HepG2 (cell line): ENCODE data around the gene PXMP4. TPM values are rescaled to one million over a fixed set of nuclear protein-coding genes. Genes with fewer than 3 reads are reported as not detected.

ENCODE experiments used
- ASH2L ChIP-seq: fragments of 300-600, 200-600 bp; sonication (generic); IDR thresholded peaks from 2 replicates; pipeline ENCODE4 v1.7.0; 2017; ENCODE audit warnings: low read depth, mild to moderate bottlenecking, moderate library complexity, mixed read lengths, low read length; ENCODE audit not compliant: insufficient read length
- EHMT2 ChIP-seq: fragments of 200-600 bp; sonication (generic); IDR thresholded peaks from 2 replicates; pipeline ENCODE4 v1.7.0; 2017; ENCODE audit warnings: antibody characterized with exemption, low read depth, low read length, borderline replicate concordance
- KDM6A ChIP-seq: IDR thresholded peaks from 2 replicates; pipeline ENCODE4 v1.6.1; 2016; ENCODE audit warnings: low read depth
- MIXL1 ChIP-seq: IDR thresholded peaks from 2 replicates; pipeline ENCODE4 v1.6.1; 2016
- MYNN ChIP-seq: sonication (generic); formaldehyde crosslinking; IDR thresholded peaks from 2 replicates; pipeline ENCODE4 v1.4.0; 2020; ENCODE audit warnings: mild to moderate bottlenecking, low read depth, missing genetic modification reagents
- NFIB ChIP-seq: sonication (generic); formaldehyde crosslinking; IDR thresholded peaks from 2 replicates; pipeline ENCODE4 v1.9.0; 2021; ENCODE audit warnings: missing genetic modification reagents, mild to moderate bottlenecking, borderline replicate concordance
- NFRKB ChIP-seq: fragments of 450-650 bp; IDR thresholded peaks from 2 replicates; pipeline ENCODE4 v1.6.1; 2017
- RFX5 ChIP-seq: IDR thresholded peaks from 2 replicates; pipeline ENCODE4 v1.6.1; 2011; ENCODE audit warnings: low read depth, low read length, improper control_type of control experiment
- THAP11 ChIP-seq: IDR thresholded peaks from 2 replicates; pipeline ENCODE4 v1.6.1; 2016; ENCODE audit warnings: missing biosample characterization, missing genetic modification reagents
- ZBTB21 ChIP-seq: sonication (generic); formaldehyde crosslinking; IDR thresholded peaks from 2 replicates; pipeline ENCODE4 v1.4.0; 2020; ENCODE audit warnings: missing genetic modification reagents
- ZFP1 ChIP-seq: IDR thresholded peaks from 2 replicates; pipeline ENCODE4 v1.6.1; 2016
- ZIK1 ChIP-seq: sonication (generic); formaldehyde crosslinking; IDR thresholded peaks from 2 replicates; pipeline ENCODE4 v1.5.0; 2020; ENCODE audit warnings: mild to moderate bottlenecking, low read depth, missing genetic modification reagents, borderline replicate concordance
- ZKSCAN1 ChIP-seq: fragments of 150-350 bp; IDR thresholded peaks from 2 replicates; pipeline ENCODE4 v1.6.1; 2014; ENCODE audit warnings: low read length
- ZNF232 ChIP-seq: sonication (generic); formaldehyde crosslinking; IDR thresholded peaks from 2 replicates; pipeline ENCODE4 v1.4.0; 2020; ENCODE audit warnings: missing genetic modification reagents, borderline replicate concordance
- ZNF446 ChIP-seq: sonication (generic); formaldehyde crosslinking; IDR thresholded peaks from 2 replicates; pipeline ENCODE4 v1.5.0; 2020; ENCODE audit warnings: mild to moderate bottlenecking, missing genetic modification reagents
- ZNF547 ChIP-seq: sonication (generic); formaldehyde crosslinking; IDR thresholded peaks from 2 replicates; pipeline ENCODE4 v1.5.1; 2020; ENCODE audit warnings: mild to moderate bottlenecking, missing genetic modification reagents
- ZNF713 ChIP-seq: sonication (generic); formaldehyde crosslinking; IDR thresholded peaks from 2 replicates; pipeline ENCODE4 v1.4.0; 2020; ENCODE audit warnings: mild to moderate bottlenecking, missing genetic modification reagents
- ZNF775 ChIP-seq: sonication (generic); formaldehyde crosslinking; IDR thresholded peaks from 2 replicates; pipeline ENCODE4 v1.4.0; 2020; ENCODE audit warnings: missing genetic modification reagents, mild to moderate bottlenecking, moderate library complexity, borderline replicate concordance
- ZZZ3 ChIP-seq: sonication (generic); formaldehyde crosslinking; IDR thresholded peaks from 2 replicates; pipeline ENCODE4 v1.4.0; 2020; ENCODE audit warnings: missing genetic modification reagents, mild to moderate bottlenecking, borderline replicate concordance
- polyA plus RNA-seq, 8 experiments: library from polyadenylated mRNA; depleted of rRNA in 3 of 8; stranded (reverse) in 7 of 8; unstranded in 1 of 8; fragments of >200 nt; fragmentation: Illumina TruSeq in 4 of 8; extraction: Trizol in 4 of 8; gene quantifications; 2 replicates each; pipeline versions ENCODE4 v1.2.1 to v1.2.3, GENCODE V29; 2011 to 2016; ENCODE audit warnings: low read depth in 4 of 8, missing spikeins in 1 of 8, mixed read lengths in 1 of 8; ENCODE audit not compliant: insufficient read depth in 1 of 8
- total RNA-seq, 5 experiments: library from RNA; depleted of rRNA; stranded (reverse); fragments of >200 nt; fragmentation: Illumina TruSeq; extraction: Trizol; gene quantifications; 2 replicates each; pipeline ENCODE4 v1.2.3, GENCODE V29; 2016; ENCODE audit warnings: low read depth in 1 of 5
- TF ChIP-seq, protein P1 (sequence below), 2 experiments: sonication (generic) in 1 of 2; formaldehyde crosslinking in 1 of 2; IDR thresholded peaks; 2 replicates each; pipeline versions ENCODE4 v1.6.1 to v1.9.0; 2014 to 2022; ENCODE audit warnings: antibody characterized with exemption in 1 of 2, borderline replicate concordance in 1 of 2, inconsistent platforms in 1 of 2, low read depth in 1 of 2, missing genetic modification reagents in 1 of 2
- TF ChIP-seq, protein P2 (sequence below): sonication (generic); formaldehyde crosslinking; IDR thresholded peaks from 2 replicates; pipeline ENCODE4 v1.4.0; 2020; ENCODE audit warnings: missing genetic modification reagents

Gene PXMP4
- total and polyA plus RNA-seq, 2 of the 13 experiments (the other 11 are each of a cell fraction or from before 2014, with no cell fraction given) = not detected

- TF ChIP-seq, protein P1, sequence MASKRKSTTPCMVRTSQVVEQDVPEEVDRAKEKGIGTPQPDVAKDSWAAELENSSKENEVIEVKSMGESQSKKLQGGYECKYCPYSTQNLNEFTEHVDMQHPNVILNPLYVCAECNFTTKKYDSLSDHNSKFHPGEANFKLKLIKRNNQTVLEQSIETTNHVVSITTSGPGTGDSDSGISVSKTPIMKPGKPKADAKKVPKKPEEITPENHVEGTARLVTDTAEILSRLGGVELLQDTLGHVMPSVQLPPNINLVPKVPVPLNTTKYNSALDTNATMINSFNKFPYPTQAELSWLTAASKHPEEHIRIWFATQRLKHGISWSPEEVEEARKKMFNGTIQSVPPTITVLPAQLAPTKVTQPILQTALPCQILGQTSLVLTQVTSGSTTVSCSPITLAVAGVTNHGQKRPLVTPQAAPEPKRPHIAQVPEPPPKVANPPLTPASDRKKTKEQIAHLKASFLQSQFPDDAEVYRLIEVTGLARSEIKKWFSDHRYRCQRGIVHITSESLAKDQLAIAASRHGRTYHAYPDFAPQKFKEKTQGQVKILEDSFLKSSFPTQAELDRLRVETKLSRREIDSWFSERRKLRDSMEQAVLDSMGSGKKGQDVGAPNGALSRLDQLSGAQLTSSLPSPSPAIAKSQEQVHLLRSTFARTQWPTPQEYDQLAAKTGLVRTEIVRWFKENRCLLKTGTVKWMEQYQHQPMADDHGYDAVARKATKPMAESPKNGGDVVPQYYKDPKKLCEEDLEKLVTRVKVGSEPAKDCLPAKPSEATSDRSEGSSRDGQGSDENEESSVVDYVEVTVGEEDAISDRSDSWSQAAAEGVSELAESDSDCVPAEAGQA (IDR thresholded peaks at IDR 0.05; ENCODE audit: low read depth) = peak; percentile 62; the same call in 1 of the 2 replicates
- TF ChIP-seq, protein P1 (CRISPR knock-in tag; IDR thresholded peaks at IDR 0.05; ENCODE audit: borderline replicate concordance) = 0 out of 2 replicates have a peak, but pooled peaks have one; percentile 20
- peak; percentile 83 for TF ChIP-seq ZIK1
- peak; percentile 57; the same call in 1 of the 2 replicates for TF ChIP-seq MYNN (CRISPR knock-in tag)
- peak; percentile 97 for TF ChIP-seq ZNF713 (CRISPR knock-in tag)
- peak; percentile 91 for TF ChIP-seq ASH2L
- no peak; the same call in 1 of the 2 replicates for TF ChIP-seq ZFP1
- TF ChIP-seq, protein P2, sequence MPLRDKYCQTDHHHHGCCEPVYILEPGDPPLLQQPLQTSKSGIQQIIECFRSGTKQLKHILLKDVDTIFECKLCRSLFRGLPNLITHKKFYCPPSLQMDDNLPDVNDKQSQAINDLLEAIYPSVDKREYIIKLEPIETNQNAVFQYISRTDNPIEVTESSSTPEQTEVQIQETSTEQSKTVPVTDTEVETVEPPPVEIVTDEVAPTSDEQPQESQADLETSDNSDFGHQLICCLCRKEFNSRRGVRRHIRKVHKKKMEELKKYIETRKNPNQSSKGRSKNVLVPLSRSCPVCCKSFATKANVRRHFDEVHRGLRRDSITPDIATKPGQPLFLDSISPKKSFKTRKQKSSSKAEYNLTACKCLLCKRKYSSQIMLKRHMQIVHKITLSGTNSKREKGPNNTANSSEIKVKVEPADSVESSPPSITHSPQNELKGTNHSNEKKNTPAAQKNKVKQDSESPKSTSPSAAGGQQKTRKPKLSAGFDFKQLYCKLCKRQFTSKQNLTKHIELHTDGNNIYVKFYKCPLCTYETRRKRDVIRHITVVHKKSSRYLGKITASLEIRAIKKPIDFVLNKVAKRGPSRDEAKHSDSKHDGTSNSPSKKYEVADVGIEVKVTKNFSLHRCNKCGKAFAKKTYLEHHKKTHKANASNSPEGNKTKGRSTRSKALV (CRISPR knock-in tag) = 0 out of 2 replicates have a peak, but pooled peaks have one; percentile 72
- peak; percentile 76; the same call in 1 of the 2 replicates for TF ChIP-seq ZNF232 (CRISPR knock-in tag)
- no peak for TF ChIP-seq ZNF775 (CRISPR knock-in tag)
- TF ChIP-seq ZNF446 (CRISPR knock-in tag) = peak; percentile 95
- no peak for TF ChIP-seq NFRKB
- TF ChIP-seq RFX5 = no peak
- TF ChIP-seq ZBTB21 (CRISPR knock-in tag) = 0 out of 2 replicates have a peak, but pooled peaks have one; percentile 49
- peak; percentile 86 for TF ChIP-seq THAP11
- peak; percentile 99 for TF ChIP-seq ZNF547
- no peak for TF ChIP-seq NFIB
- no peak for TF ChIP-seq ZKSCAN1
- no peak for TF ChIP-seq EHMT2
- peak; percentile 36; the same call in 1 of the 2 replicates for TF ChIP-seq MIXL1 (CRISPR knock-in tag)
- TF ChIP-seq ZZZ3 (CRISPR knock-in tag) = peak; percentile 34; the same call in 1 of the 2 replicates
- no peak for TF ChIP-seq KDM6A (CRISPR knock-in tag)
Measured at GRCh38 chr20:33663161-33664084, 56.7 kb downstream of the PXMP4 start (continued).
